ENCODE results near the gene HTR2C.

HTR2C gene

DNA sequence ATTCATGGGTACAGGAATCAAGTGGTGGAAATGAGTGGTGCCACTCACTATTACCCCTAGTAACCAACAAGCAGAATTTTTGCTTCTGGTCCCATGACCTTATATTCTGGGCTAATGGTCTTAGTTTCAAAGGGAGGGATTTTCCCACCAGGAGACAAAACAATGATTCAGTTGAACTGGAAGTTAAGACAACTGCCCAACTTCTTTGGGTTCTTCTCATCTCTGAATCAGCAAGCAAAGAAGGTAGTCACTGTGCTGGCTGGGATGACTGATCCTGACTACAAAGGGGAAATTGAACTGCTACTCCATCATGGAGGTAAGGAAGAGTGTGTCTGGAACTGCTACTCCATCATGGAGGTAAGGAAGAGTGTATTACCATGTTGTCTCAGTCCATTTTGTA, 346.3 kb downstream of the HTR2C start:
- TF ChIP-seq TAF1 (IDR thresholded peaks at IDR 0.05; ENCODE audit: borderline replicate concordance, insufficient read depth, low read length) = no peak
- TF ChIP-seq FOXP2 (optimal IDR thresholded peaks at IDR 0.05; ENCODE audit: borderline replicate concordance, extremely low read depth, extremely low read length, insufficient read depth) = no peak
- no peak for TF ChIP-seq POLR2AphosphoS5 (IDR thresholded peaks at IDR 0.05; ENCODE audit: low read depth, low read length)
- TF ChIP-seq REST (IDR thresholded peaks at IDR 0.05; ENCODE audit: insufficient read depth in 1 of 2, low read depth in 2 of 2, low read length in 2 of 2) = no peak

- TF ChIP-seq FOXP2 (optimal IDR thresholded peaks at IDR 0.05; ENCODE audit: borderline replicate concordance, extremely low read depth, extremely low read length, insufficient read depth) (no peak), TAF1 (IDR thresholded peaks at IDR 0.05; ENCODE audit: borderline replicate concordance, insufficient read depth, low read length) (no peak), REST (IDR thresholded peaks at IDR 0.05; ENCODE audit: insufficient read depth in 1 of 2, low read depth in 2 of 2, low read length in 2 of 2) (no peak)
Measured at GRCh38 chrX:114932550-114932949, 348.7 kb downstream of the HTR2C start.

GRCh38 chrX:114952696-114953095, 368.8 kb downstream of the HTR2C start:
- TF ChIP-seq REST (IDR thresholded peaks at IDR 0.05; ENCODE audit: insufficient read depth in 1 of 2, low read depth in 2 of 2, low read length in 2 of 2) = no peak
- TF ChIP-seq SIN3A (IDR thresholded peaks at IDR 0.05; ENCODE audit: borderline replicate concordance, insufficient read depth, low read length) = no peak
- no peak for TF ChIP-seq TAF1 (IDR thresholded peaks at IDR 0.05; ENCODE audit: borderline replicate concordance, insufficient read depth, low read length)
- TF ChIP-seq POLR2AphosphoS5 (IDR thresholded peaks at IDR 0.05; ENCODE audit: low read depth, low read length) = no peak
- TF ChIP-seq FOXP2 (optimal IDR thresholded peaks at IDR 0.05; ENCODE audit: borderline replicate concordance, extremely low read depth, extremely low read length, insufficient read depth) = no peak

All from PFSK-1 (cell line).